GM21515 (cell line): ENCODE results near the gene NME5.
"Not testable (repeated sequence)": the region's sequence is repeated elsewhere in the genome, so short reads cannot be mapped to it uniquely, and the experiment has no call there.

Source experiments
- ATAC-seq: cut with Tn5 transposase; IDR thresholded peaks from one replicate; pipeline ENCODE4 v1.9.1; 2021; ENCODE audit not compliant: unreplicated experiment

Gene NME5

GRCh38 chr5:138082033-138082432, 57.2 kb downstream of the NME5 start:
- no peak for ATAC-seq

- ATAC-seq: no peak
These were observed 61.1 kb downstream of the NME5 start for GRCh38 chr5:138078006-138078643.

DNA sequence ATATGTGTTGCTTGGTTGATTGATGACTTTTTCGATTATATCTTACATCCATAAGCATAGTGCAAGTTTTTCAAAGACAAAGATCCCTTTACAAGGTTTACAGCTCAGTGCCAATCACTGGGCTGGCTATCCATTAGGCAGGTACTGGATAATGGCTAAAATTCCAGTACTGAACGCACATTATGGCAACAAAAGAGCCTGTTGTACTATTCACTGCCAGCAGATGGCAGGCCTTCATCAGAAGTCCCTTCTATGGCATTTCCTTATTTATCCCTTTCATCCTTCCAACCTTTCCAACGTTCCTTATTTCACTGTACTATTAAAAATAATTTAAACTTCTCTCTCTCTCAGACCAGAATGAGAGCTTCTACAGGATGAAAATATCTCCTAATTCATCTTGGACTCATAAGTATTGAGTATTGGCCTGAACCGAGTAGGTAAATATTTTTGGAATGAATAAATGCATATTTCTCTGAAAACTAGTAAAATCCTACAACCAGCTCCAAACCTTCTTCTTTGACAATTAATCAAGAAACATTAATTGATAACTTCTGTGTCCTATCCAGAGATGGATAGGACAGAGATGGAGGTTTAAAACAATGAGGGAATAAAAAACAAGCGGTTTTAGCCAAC, 62.0 kb downstream of the NME5 start:
- no peak for ATAC-seq

DNA sequence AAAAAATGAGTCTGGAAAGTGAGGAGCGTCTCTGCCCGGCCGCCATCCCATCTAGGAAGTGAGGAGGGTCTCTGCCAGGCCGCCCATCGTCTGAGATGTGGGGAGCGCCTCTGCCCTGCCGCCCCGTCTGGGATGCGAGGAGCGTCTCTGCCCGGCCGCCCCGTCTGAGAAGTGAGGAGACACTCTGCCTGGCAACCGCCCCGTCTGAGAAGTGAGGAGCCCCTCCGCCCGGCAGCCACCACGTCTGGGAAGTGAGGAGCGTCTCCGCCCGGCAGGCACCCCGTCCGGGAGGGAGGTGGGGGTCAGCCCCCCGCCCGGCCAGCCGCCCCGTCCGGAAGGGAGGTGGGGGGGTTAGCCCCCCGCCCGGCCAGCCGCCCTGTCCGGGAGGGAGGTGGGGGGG, 69.2 kb downstream of the NME5 start:
- ATAC-seq: not testable (repeated sequence)

DNA sequence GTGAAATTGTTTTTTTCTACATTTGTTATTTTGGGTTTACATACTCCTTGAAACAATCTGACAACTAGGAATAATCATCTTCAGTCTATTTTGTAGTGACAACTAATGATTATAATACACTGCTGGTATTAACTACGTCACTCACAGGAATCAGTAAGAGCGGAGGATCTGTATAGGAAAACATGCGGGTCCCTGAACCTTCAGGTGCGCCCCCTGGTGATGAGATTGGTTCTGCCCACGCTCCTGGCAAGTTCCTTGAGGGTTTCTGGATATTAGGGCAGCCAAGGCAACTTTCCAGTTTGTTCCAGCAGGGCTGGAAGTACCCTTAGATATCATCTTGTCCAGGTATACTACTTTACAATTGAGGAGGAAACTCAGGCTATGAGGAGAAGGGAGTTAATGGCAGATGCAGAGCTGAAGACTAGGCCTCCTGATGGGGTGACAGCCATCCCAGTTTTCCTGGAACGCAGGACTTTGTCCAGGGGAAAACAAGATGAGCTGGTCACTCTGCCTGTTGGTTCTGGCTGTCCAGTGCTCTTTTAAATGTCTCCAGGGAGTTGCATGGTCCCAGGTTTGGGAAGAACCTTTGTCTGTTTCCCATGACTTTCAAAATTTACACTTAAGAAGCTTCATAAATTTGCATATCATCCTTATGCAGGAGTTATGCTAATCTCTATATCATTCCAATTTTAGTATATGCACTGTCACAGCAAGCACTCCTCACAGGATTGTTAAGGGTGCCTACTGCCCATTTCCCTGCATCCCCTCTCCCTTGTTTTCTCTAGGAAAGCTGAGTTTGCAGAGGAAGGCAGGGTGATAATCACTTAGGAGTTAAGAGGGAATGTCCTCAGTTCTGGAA, 70.3 kb downstream of the NME5 start:
- ATAC-seq: no peak

GRCh38 chr5:138067945-138068344, 71.3 kb downstream of the NME5 start:
- ATAC-seq: no peak
